HG03378 (cell line): Measurements from ENCODE around the gene KIF18A.
A peak's percentile ranks its signal among the peaks of the same experiment; 100 is the strongest.

Source experiments
- ATAC-seq: cut with Tn5 transposase; IDR thresholded peaks from one replicate; pipeline ENCODE4 v1.9.1; 2021; ENCODE audit warnings: mild to moderate bottlenecking, moderate library complexity; ENCODE audit not compliant: unreplicated experiment

The KIF18A gene

GRCh38 chr11:28048812-28049211 lies 59.1 kb downstream of the KIF18A start:
- no peak for ATAC-seq

GRCh38 chr11:28043930-28044709 lies 63.8 kb downstream of the KIF18A start:
- no peak for ATAC-seq

- ATAC-seq: no peak
Observed at GRCh38 chr11:28040384-28040783, 67.6 kb downstream of the KIF18A start.

- ATAC-seq: no peak
Observed at GRCh38 chr11:28038775-28039174, 69.2 kb downstream of the KIF18A start.

GRCh38 chr11:28026634-28027290 lies 81.2 kb downstream of the KIF18A start:
- ATAC-seq: peak; percentile 85

- ATAC-seq: no peak
Observed at GRCh38 chr11:28017816-28018215, 90.1 kb downstream of the KIF18A start.

GRCh38 chr11:28011813-28012212 lies 96.1 kb downstream of the KIF18A start:
- ATAC-seq: no peak

GRCh38 chr11:28009996-28010395 lies 98.0 kb downstream of the KIF18A start:
- no peak for ATAC-seq

- no peak for ATAC-seq
Observed at GRCh38 chr11:28009388-28009787, 98.6 kb downstream of the KIF18A start.

GRCh38 chr11:28003615-28004014 lies 104.3 kb downstream of the KIF18A start:
- ATAC-seq: no peak

- no peak for ATAC-seq
Observed at GRCh38 chr11:27998552-27998951, 109.4 kb downstream of the KIF18A start.

GRCh38 chr11:27997344-27997743 lies 110.6 kb downstream of the KIF18A start:
- no peak for ATAC-seq

GRCh38 chr11:27996066-27996465 lies 111.9 kb downstream of the KIF18A start:
- ATAC-seq: no peak

GRCh38 chr11:27995083-27995482 lies 112.9 kb downstream of the KIF18A start:
- no peak for ATAC-seq

- no peak for ATAC-seq
Observed at GRCh38 chr11:27991736-27992135, 116.2 kb downstream of the KIF18A start.

GRCh38 chr11:27977527-27977926 lies 130.4 kb downstream of the KIF18A start:
- no peak for ATAC-seq

GRCh38 chr11:27977031-27977430 lies 130.9 kb downstream of the KIF18A start:
- ATAC-seq: no peak

- ATAC-seq: no peak
Observed at GRCh38 chr11:27976262-27976661, 131.7 kb downstream of the KIF18A start.

- no peak for ATAC-seq
Observed at GRCh38 chr11:27973851-27974536, 134.0 kb downstream of the KIF18A start.

GRCh38 chr11:27972522-27973170 lies 135.3 kb downstream of the KIF18A start:
- no peak for ATAC-seq

GRCh38 chr11:27971171-27971570 lies 136.8 kb downstream of the KIF18A start:
- ATAC-seq: no peak
